Erythroblast (primary cell): Measurements from ENCODE around the gene POLR3GL.

Experiments
- GATA1 ChIP-seq: IDR thresholded peaks from 2 replicates; pipeline ENCODE4 v1.6.1; 2011; ENCODE audit warnings: low read depth, mild to moderate bottlenecking, control low read depth, low read length, moderate library complexity
- POLR2A ChIP-seq: IDR thresholded peaks from 2 replicates; pipeline ENCODE4 v1.6.1; 2011; ENCODE audit warnings: mild to moderate bottlenecking, low read length

DNA sequence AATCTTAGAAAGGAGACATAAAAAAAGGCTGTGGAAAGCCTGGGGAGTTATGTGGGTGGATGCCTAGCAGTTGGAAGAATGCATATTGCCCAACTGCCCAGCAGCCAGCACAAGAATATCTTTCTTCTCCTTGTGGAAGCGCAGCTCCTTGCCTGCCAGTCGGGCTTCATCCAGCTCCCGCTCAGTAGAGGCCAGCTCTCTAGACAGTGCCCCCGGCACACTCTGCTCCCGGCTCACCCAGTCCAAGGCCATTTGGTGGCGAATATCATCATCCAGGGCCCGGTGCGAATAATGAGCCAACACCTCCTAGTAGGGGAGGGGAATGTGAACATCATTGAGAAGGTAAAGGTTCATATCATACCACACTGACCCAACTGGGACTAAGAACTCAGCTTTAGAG lies 28.2 kb upstream of the POLR3GL start:
- no peak for TF ChIP-seq POLR2A
- TF ChIP-seq GATA1: no peak
